Stimulated activated naive CD8-positive, alpha-beta T cell treated with anti-CD3 and anti-CD28 coated beads, Interleukin-15, Interleukin-2, amounts not matched to agents 100 ng/mL and 50 ng/mL, for 24 hours (primary cell): Measurements from ENCODE around the gene CXCR6.

Experiments used
- H3K27ac Mint-ChIP-seq: one replicate; pipeline ENCODE4 v1.8.0; 2021; ENCODE audit warnings: mild to moderate bottlenecking, mixed read lengths
- H3K27me3 Mint-ChIP-seq: one replicate; pipeline ENCODE4 v1.8.0; 2021; ENCODE audit warnings: mixed read lengths
- H3K36me3 Mint-ChIP-seq: one replicate; pipeline ENCODE4 v1.8.0; 2021; ENCODE audit warnings: low read depth, mixed read lengths
- H3K4me1 Mint-ChIP-seq: one replicate; pipeline ENCODE4 v1.8.0; 2021; ENCODE audit warnings: low read depth, mixed read lengths
- H3K4me3 Mint-ChIP-seq: one replicate; pipeline ENCODE4 v1.8.0; 2021; ENCODE audit warnings: mild to moderate bottlenecking, mixed read lengths
- H3K9me3 Mint-ChIP-seq: one replicate; pipeline ENCODE4 v1.8.0; 2021; ENCODE audit warnings: mixed read lengths

Gene CXCR6

DNA sequence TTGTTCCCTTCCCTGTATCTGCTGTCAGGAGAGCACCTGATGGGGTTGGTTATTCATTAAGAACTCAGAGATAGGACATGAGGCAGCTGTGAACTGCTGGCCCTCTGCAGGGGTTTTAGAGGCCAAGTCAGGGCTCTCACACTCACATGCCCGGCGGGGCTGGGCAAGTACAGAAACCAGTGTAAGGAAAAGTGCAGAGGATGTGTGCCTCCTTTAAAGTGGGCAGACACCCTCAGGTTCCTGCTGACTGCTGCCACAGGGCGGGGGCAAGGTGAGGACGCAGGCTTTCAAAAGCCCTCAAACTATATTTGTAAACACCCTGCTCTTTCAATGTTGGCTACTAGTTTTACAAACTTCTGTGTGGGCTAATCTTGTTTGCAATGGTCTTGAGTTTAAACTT, 22.4 kb downstream of the CXCR6 start:
- H3K27me3 Mint-ChIP-seq = no peaks in the 10 kb centered on the region
- H3K4me1 Mint-ChIP-seq = peaks cover 67% of the 10 kb centered on the region
- peak overlapping the region; percentile 45 for H3K27ac Mint-ChIP-seq
- H3K4me3 Mint-ChIP-seq = no peak overlapping the region
- peaks cover 78% of the 10 kb centered on the region for H3K36me3 Mint-ChIP-seq
- H3K9me3 Mint-ChIP-seq = no peaks in the 10 kb centered on the region

DNA sequence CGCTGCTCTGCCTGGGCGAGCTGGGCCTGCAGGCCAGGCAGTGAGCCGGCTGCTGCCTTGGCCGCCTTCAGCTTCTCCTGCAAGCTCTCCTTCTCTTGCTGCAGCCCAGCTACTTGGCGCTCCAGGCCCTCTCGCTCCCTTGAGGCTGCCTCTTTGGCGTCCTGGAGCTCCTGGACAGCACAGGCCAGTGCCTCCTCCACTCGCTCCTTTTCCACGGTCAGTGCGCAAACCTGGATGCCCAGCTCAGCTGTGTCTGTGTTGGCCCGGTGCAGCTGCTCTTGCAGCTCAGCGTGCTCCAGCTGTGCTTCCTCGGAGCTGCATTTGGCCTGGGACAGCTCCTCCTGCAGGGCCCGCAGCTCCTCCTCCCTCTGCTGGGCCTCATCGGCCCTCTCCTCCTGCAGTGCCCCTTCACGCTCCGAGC, 23.1 kb downstream of the CXCR6 start:
- Mint-ChIP-seq H3K27me3 (no peaks in the 10 kb centered on the region), H3K4me1 (peaks cover 66% of the 10 kb centered on the region), H3K9me3 (no peaks in the 10 kb centered on the region), H3K27ac (no peak overlapping the region), H3K36me3 (peaks cover 76% of the 10 kb centered on the region), H3K4me3 (no peak overlapping the region)

DNA sequence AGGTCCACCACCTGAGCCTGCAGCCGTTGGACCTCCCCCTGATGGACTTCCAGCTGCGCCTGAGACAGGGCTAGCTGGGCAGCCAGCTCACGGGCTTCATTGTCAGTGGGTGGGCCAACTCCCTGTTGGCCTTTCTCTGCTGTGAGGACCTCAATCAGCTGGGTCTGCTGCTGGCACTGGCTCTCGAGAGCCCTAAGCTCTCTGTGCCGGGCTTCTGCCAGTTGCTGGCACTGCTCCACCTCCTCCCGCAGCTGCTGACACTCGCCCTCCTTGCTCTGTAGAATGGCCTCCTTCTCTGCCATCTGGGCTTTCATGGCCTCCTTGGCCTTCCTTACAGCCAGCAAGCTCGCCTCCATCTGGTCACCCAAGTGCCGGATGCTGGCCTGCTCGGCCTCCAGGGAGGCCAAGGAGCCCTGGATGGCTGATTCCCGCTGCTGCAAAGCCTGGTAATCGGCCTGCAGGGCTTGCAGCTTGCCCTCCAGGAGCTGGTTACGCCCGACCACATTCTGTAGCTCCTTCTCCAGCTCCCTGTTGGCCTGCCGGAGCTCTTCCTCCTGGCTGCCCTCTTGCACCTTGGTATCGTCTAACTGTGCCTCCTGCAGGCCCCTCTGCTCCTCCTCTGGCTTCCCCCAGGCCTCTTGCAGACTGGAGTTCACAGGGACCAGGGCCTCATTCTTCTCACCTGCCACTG, 23.8 kb downstream of the CXCR6 start:
- H3K36me3 Mint-ChIP-seq = peaks cover 77% of the 10 kb centered on the region
- H3K27me3 Mint-ChIP-seq = no peaks in the 10 kb centered on the region
- no peak overlapping the region for H3K4me3 Mint-ChIP-seq
- H3K9me3 Mint-ChIP-seq = no peaks in the 10 kb centered on the region
- no peak overlapping the region for H3K27ac Mint-ChIP-seq
- H3K4me1 Mint-ChIP-seq = peaks cover 65% of the 10 kb centered on the region

DNA sequence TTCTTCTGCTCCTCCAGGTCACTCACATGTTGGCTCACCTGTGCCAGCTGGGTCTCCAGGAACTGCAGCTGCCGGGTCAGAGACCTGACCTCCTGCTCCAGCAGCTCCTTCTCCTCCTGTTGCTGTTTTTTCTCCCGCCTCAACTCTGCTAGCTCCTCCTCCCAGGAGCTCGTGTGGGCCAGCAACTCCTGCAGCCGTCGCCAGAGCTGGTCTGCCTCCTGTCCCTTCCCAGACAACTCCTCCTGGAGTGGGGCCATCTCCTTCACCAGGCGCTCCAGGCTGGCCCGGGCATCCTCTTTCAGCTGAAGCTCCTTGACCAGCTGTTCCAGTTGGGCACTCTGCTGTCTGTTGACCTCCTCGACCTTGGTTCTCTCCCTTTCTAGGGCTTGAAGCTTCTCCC, 24.5 kb downstream of the CXCR6 start:
- H3K4me1 Mint-ChIP-seq = peaks cover 63% of the 10 kb centered on the region
- H3K9me3 Mint-ChIP-seq = no peaks in the 10 kb centered on the region
- H3K27me3 Mint-ChIP-seq = no peaks in the 10 kb centered on the region
- peaks cover 77% of the 10 kb centered on the region for H3K36me3 Mint-ChIP-seq
- no peak overlapping the region for H3K27ac Mint-ChIP-seq
- no peak overlapping the region for H3K4me3 Mint-ChIP-seq

DNA sequence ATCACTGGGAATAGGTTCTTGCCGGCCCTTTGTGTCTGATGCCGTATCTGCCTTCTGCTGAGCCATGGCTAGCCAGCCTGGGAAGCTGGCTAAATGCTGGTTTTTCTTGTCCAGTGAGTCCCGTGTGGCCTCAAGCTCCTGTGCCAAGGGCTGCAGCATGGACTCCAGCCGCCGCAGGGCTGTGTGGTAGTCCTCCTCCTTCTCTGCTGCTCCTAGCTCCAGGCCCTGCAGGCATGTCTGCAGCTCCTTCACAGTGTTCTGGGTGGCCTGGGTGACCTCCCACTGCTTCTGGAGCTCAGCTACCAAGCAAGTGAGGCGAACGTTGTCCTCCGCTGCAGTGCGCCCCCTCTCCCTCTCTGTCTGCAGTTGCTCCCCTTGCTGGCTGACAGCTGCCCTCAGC, 24.9 kb downstream of the CXCR6 start:
- H3K4me1 Mint-ChIP-seq = peaks cover 63% of the 10 kb centered on the region
- no peaks in the 10 kb centered on the region for H3K27me3 Mint-ChIP-seq
- H3K4me3 Mint-ChIP-seq = no peak overlapping the region
- peaks cover 77% of the 10 kb centered on the region for H3K36me3 Mint-ChIP-seq
- no peaks in the 10 kb centered on the region for H3K9me3 Mint-ChIP-seq
- no peak overlapping the region for H3K27ac Mint-ChIP-seq

DNA sequence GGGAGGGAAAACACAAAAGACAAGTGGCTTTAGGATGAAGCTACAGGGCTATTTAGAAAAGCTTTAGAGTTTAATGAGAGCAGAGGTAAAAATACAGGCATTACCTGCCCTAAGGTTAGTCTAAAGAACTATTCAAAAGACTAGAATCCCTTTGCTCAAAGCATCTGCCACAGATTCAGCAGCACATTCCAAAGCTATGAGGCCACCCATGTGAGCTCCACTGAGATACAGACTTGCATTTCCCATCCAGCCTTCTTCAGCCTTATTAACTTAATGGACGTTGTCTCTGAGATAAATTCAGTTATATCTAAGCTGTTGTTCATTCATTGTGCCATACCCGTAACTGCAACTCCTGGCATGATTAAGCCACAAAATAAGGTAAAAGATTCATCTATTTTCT, 25.4 kb downstream of the CXCR6 start:
- Mint-ChIP-seq H3K36me3 (peaks cover 77% of the 10 kb centered on the region), H3K27me3 (no peaks in the 10 kb centered on the region), H3K4me3 (no peak overlapping the region), H3K27ac (no peak overlapping the region), H3K9me3 (no peaks in the 10 kb centered on the region), H3K4me1 (peaks cover 63% of the 10 kb centered on the region)

DNA sequence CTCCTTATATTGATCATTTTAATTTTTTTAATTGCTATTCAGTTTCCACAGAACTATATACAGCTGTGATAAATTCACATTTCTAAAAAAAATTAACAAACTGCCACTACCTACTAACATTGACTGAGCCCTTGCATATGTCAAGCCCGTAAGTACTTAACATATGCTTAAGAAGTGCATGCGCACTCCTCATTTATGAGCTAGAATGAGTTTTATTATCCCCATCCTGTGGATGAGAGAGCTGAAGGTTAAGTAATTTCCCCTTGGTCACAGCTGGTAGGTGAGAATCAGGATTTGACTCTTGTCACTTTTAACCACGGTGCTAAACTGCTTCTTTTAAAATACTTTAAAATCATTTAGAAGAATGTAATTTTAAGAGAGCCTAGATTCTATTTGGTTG, 25.9 kb downstream of the CXCR6 start:
- no peaks in the 10 kb centered on the region for H3K27me3 Mint-ChIP-seq
- peaks cover 59% of the 10 kb centered on the region for H3K4me1 Mint-ChIP-seq
- peaks cover 75% of the 10 kb centered on the region for H3K36me3 Mint-ChIP-seq
- H3K9me3 Mint-ChIP-seq = no peaks in the 10 kb centered on the region
- H3K27ac Mint-ChIP-seq = no peak overlapping the region
- H3K4me3 Mint-ChIP-seq = no peak overlapping the region

DNA sequence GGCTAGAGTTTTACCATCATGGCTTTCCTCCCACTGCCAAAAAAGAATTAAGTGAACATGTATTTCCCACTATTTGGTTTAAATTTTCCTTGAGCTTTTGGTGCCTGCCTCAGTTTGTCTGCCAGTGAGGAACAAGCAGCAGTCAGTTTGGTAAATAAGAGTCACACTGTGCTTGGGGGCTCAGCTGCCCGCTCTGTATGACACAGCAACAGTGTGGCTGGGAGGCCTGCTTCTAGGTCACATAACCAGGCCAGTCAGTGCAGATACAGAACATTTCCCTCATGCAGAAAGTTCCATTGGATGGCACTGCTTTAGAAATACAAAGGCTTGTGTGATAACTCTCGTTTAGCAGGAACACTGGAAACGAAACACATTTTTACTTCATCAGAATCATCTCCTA, 26.7 kb downstream of the CXCR6 start:
- Mint-ChIP-seq H3K27ac (no peak overlapping the region), H3K4me1 (peaks cover 58% of the 10 kb centered on the region), H3K4me3 (no peak overlapping the region), H3K9me3 (no peaks in the 10 kb centered on the region), H3K27me3 (no peaks in the 10 kb centered on the region), H3K36me3 (peaks cover 76% of the 10 kb centered on the region)

DNA sequence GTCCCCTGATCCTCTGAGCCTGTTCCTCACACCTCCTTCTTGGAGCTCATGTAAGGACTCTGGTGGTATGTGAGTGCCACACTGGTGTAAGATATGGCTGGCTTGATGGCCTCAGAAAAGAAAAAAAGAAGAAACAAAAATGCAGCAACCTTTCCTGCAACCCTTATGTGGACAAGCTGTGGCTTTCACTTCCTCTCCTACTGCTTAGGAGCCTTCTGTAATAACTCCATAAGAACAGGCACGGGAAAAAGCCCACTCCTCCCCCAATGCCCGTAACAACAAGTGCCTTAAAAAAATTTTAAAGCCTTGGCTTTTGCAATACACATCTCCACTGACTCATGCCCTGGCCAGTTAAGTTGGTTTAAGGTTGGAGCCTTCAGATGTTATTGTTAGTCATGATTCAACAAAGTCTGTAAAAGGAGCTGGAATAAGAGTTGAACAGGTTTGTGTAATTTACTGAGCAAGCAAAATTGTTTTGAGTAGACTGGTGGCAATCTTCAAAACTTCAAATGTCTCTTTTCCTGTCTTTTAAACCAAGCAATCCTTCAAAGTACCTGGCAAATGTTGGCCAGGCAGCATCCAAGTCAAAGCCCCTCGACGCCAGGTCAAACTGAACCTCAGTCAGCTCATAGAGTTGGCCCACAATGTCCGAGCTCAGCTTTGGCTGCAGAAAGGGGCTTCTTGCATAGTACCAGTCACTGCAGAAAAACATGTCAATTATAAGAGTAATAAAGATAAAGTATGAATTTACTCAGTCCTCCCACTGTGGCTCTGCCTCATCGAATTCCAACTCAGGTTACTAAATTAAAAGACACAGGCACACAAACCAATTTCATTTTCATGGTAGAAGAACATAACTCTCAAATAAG, 29.5 kb downstream of the CXCR6 start:
- Mint-ChIP-seq H3K27me3 (no peaks in the 10 kb centered on the region), H3K27ac (no peak overlapping the region), H3K4me1 (peaks cover 63% of the 10 kb centered on the region), H3K36me3 (peaks cover 72% of the 10 kb centered on the region), H3K9me3 (no peaks in the 10 kb centered on the region), H3K4me3 (no peak overlapping the region)

DNA sequence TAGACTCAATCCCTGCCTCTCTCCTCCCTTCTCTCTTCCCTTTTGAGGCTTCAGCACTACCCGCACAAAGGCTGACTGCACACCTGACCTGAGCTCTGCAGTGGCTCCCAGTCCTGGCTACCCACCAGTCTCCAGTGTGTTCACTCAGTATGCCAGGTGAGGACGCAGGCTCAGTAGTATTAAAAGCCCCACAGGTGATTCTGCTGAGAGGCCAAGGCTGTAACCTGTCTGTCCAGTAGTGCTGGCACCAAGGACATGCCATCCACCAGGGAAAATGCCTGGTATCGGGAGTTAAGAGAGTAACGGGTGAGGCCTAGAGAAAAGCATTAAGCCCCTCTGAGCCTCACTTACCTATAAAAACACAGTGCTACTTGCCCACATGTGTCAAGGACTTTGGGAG, 31.4 kb downstream of the CXCR6 start:
- Mint-ChIP-seq H3K4me1 (peaks cover 79% of the 10 kb centered on the region), H3K9me3 (no peaks in the 10 kb centered on the region), H3K27me3 (no peaks in the 10 kb centered on the region), H3K27ac (no peak overlapping the region), H3K36me3 (peaks cover 75% of the 10 kb centered on the region), H3K4me3 (no peak overlapping the region)

DNA sequence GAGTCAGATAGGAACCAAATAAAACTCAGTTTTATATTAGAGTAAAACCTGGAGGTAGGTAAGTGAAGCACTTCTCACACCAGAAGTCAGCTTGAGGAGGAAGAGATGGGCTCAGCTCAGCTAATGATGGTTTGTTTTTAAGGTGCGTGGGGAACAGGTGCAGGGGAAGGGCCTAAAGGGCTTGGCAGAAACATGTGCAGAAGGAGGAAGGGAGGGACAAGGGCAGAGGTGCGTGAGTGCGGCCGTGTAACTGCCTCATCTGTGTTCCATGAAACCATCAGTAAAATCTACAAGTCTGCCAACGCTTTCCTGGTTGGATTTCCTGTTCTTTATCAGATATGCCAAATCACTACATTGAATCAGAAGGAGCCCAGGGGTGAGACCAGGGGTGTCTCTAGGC, 32.4 kb downstream of the CXCR6 start:
- Mint-ChIP-seq H3K27me3 (no peaks in the 10 kb centered on the region), H3K4me1 (peaks cover 89% of the 10 kb centered on the region), H3K36me3 (peaks cover 77% of the 10 kb centered on the region), H3K4me3 (no peak overlapping the region), H3K27ac (no peak overlapping the region), H3K9me3 (no peaks in the 10 kb centered on the region)

DNA sequence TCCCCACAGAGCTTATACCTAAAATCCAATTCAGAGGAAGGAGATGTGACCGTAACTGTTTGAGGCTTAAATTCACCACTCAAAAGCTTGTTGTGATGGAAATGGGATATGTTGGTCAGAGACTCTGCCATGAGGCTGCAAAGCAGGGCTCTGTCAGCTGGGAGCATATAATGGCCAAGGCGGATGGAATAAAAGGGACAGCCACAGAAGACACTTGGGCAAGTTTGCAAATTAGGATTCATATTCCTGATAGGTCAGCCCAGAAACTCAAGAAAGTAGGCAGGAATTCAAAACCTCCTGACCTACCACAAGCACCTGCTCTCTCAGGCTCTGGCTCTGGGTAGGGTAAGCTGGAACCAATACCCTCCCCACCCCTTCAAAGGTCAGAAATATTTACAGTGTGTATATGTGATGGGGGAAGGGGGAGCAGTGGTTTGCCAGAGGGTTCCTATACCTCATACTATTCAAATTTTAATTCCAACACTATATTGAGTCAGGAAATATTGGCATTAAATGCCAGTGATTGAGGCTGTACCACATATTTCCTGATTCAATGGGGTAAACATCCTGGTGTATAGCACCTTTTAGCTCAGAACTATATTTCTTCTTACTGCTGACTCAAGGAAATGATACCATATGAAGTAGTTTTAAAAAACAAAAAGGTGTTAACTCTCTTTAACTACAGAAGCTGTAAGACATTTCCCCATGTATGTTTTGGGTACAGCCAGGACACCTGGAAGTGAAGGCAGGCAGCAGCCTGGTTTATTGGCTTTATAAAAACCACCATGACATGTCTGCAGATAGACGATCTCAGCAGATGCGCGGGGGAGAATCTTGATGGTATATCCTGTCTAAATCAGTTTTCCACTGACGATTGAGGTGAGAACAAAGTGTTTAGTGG, 33.2 kb downstream of the CXCR6 start:
- Mint-ChIP-seq H3K27me3 (no peaks in the 10 kb centered on the region), H3K36me3 (peaks cover 76% of the 10 kb centered on the region), H3K4me3 (peak overlapping the region; percentile 30), H3K27ac (peak overlapping the region; percentile 80), H3K9me3 (no peaks in the 10 kb centered on the region), H3K4me1 (peaks cover 92% of the 10 kb centered on the region)

DNA sequence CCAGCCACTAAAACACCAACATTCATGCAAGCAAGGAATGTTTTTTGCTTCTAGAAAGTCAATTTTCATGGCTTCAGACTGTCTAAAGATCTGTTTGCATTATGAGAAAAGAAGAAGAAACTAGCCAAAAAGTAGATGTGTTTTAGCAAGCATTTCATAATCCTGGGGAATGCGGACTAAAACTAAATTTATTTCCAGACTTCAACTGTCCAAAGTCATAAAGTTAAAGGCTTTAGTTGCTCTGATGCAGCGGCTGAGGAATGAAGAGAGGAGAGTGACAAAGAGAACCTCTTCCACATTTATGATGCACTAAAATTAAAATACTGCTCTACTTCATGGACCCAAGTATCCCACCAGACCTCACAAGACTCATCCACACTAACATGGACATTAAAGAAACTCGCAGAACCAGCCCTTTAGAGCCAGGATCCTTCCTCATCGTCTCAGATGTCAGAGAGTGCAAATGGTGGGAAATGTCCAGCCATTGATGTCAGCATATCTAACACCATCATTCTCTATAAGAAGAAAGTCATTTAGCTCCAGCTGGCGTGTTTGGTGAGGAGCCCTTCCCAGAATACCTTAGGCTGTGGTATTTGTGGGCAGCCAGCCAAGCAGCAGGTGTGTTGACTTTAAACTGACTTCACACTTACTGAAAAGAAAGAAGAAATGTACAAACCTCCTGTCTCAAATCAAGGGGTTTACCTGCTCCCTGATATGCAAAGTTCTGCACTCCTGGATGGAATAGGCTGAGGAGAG, 34.9 kb downstream of the CXCR6 start:
- no peaks in the 10 kb centered on the region for H3K27me3 Mint-ChIP-seq
- peak overlapping the region; percentile 28 for H3K4me3 Mint-ChIP-seq
- H3K27ac Mint-ChIP-seq = peak overlapping the region; percentile 42
- peaks cover 88% of the 10 kb centered on the region for H3K4me1 Mint-ChIP-seq
- no peaks in the 10 kb centered on the region for H3K9me3 Mint-ChIP-seq
- H3K36me3 Mint-ChIP-seq = peaks cover 73% of the 10 kb centered on the region

DNA sequence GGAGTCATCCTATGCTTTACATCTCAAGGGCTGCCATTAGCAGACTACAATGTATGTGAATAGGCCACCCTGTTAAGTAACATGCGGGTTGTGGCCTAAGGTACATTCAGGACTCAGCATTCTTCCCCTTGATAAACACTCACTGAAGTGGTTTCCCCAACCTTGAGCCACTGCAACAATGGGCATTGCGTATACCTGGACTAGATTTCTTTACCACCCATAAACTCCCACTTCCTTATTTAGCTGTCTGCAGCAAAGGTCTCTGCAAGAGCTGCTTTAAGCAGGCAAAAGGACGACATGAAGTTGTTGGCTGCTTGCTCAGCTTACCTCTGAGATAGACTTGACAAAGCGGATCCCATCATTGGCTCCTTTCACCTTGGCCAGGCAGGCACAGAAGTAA, 36.1 kb downstream of the CXCR6 start:
- Mint-ChIP-seq H3K4me1 (peaks cover 80% of the 10 kb centered on the region), H3K27me3 (no peaks in the 10 kb centered on the region), H3K9me3 (no peaks in the 10 kb centered on the region), H3K4me3 (peak overlapping the region; percentile 21), H3K36me3 (peaks cover 76% of the 10 kb centered on the region), H3K27ac (peak overlapping the region; percentile 50)
